ENCODE results near the gene CYP2B6.

The CYP2B6 gene

GRCh38 chr19:41025871-41026270 lies 34.8 kb downstream of the CYP2B6 start:
- H3K9me3 ChIP-seq (ENCODE audit: insufficient read depth, low read length) = no peaks in the 10 kb centered on the region
- H3K4me1 ChIP-seq (ENCODE audit: low read length) = no peaks in the 10 kb centered on the region
- H3K4me2 ChIP-seq (ENCODE audit: low read length) = no peak overlapping the region
- no peak overlapping the region for H3K9ac ChIP-seq (ENCODE audit: low read length)
- H3K27me3 ChIP-seq (ENCODE audit: low read depth, low read length) = no peaks in the 10 kb centered on the region
- TF ChIP-seq EZH2phosphoT487 (IDR thresholded peaks at IDR 0.05; ENCODE audit: low read depth) = no peak
- TF ChIP-seq CTCF (IDR thresholded peaks at IDR 0.05; ENCODE audit: low read depth, low read length) = no peak
- no peak overlapping the region for H3K27ac ChIP-seq (ENCODE audit: low read length)
- H3K36me3 ChIP-seq (replicated peaks; ENCODE audit: low read depth, low read length) = no peaks in the 10 kb centered on the region
- no peaks in the 10 kb centered on the region for H4K20me1 ChIP-seq (ENCODE audit: insufficient read depth, low read length)
- H3K79me2 ChIP-seq (ENCODE audit: low read length) = no peaks in the 10 kb centered on the region
- H2AFZ ChIP-seq (ENCODE audit: low read depth, low read length) = no peak overlapping the region
- H3K4me3 ChIP-seq (ENCODE audit: low read length) = no peak overlapping the region

- TF ChIP-seq CTCF (IDR thresholded peaks at IDR 0.05; ENCODE audit: low read depth, low read length) = no peak
- TF ChIP-seq EZH2phosphoT487 (IDR thresholded peaks at IDR 0.05; ENCODE audit: low read depth) = no peak
- no peak overlapping the region for H3K27ac ChIP-seq (ENCODE audit: low read length)
Measured at GRCh38 chr19:41027273-41027967, 36.3 kb downstream of the CYP2B6 start.

GRCh38 chr19:41029524-41030432 lies 38.7 kb downstream of the CYP2B6 start:
- no peak overlapping the region for H3K4me2 ChIP-seq (ENCODE audit: low read length)
- no peak for TF ChIP-seq EZH2phosphoT487 (IDR thresholded peaks at IDR 0.05; ENCODE audit: low read depth)
- TF ChIP-seq CTCF (IDR thresholded peaks at IDR 0.05; ENCODE audit: low read depth, low read length) = no peak
- no peaks in the 10 kb centered on the region for H3K79me2 ChIP-seq (ENCODE audit: low read length)
- H4K20me1 ChIP-seq (ENCODE audit: insufficient read depth, low read length) = no peaks in the 10 kb centered on the region
- H3K4me3 ChIP-seq (ENCODE audit: low read length) = no peak overlapping the region
- no peaks in the 10 kb centered on the region for H3K9me3 ChIP-seq (ENCODE audit: insufficient read depth, low read length)
- H2AFZ ChIP-seq (ENCODE audit: low read depth, low read length) = no peak overlapping the region
- H3K27ac ChIP-seq (ENCODE audit: low read length) = no peak overlapping the region
- no peaks in the 10 kb centered on the region for H3K36me3 ChIP-seq (replicated peaks; ENCODE audit: low read depth, low read length)
- H3K9ac ChIP-seq (ENCODE audit: low read length) = no peak overlapping the region
- H3K4me1 ChIP-seq (ENCODE audit: low read length) = no peaks in the 10 kb centered on the region
- no peaks in the 10 kb centered on the region; the same call in 1 of the 2 replicates for H3K27me3 ChIP-seq (ENCODE audit: low read depth, low read length)

More at GRCh38 chr19:41027273-41027967, 36.3 kb downstream of the CYP2B6 start:
- Histone ChIP-seq H3K36me3 (replicated peaks; ENCODE audit: low read depth, low read length) (no peaks in the 10 kb centered on the region), H3K4me2 (ENCODE audit: low read length) (no peak overlapping the region), H3K27me3 (ENCODE audit: low read depth, low read length) (no peaks in the 10 kb centered on the region; the same call in 1 of the 2 replicates), H3K4me3 (ENCODE audit: low read length) (no peak overlapping the region), H3K9ac (ENCODE audit: low read length) (no peak overlapping the region), H3K9me3 (ENCODE audit: insufficient read depth, low read length) (no peaks in the 10 kb centered on the region), H3K4me1 (ENCODE audit: low read length) (no peaks in the 10 kb centered on the region), H2AFZ (ENCODE audit: low read depth, low read length) (no peak overlapping the region), H3K79me2 (ENCODE audit: low read length) (no peaks in the 10 kb centered on the region), H4K20me1 (ENCODE audit: insufficient read depth, low read length) (no peaks in the 10 kb centered on the region)

GRCh38 chr19:41030651-41031050 lies 39.6 kb downstream of the CYP2B6 start:
- Histone ChIP-seq H3K9ac (ENCODE audit: low read length) (no peak overlapping the region), H3K4me2 (ENCODE audit: low read length) (no peak overlapping the region), H3K9me3 (ENCODE audit: insufficient read depth, low read length) (no peaks in the 10 kb centered on the region), H2AFZ (ENCODE audit: low read depth, low read length) (no peak overlapping the region), H3K27ac (ENCODE audit: low read length) (no peak overlapping the region), H4K20me1 (ENCODE audit: insufficient read depth, low read length) (no peaks in the 10 kb centered on the region), H3K79me2 (ENCODE audit: low read length) (no peaks in the 10 kb centered on the region), H3K4me1 (ENCODE audit: low read length) (no peaks in the 10 kb centered on the region), H3K4me3 (ENCODE audit: low read length) (no peak overlapping the region), H3K27me3 (ENCODE audit: low read depth, low read length) (no peaks in the 10 kb centered on the region; the same call in 1 of the 2 replicates), H3K36me3 (replicated peaks; ENCODE audit: low read depth, low read length) (no peaks in the 10 kb centered on the region)
- no peak for TF ChIP-seq CTCF (IDR thresholded peaks at IDR 0.05; ENCODE audit: low read depth, low read length)
- TF ChIP-seq EZH2phosphoT487 (IDR thresholded peaks at IDR 0.05; ENCODE audit: low read depth) = no peak
